Breast epithelium (tissue), 4 donors: ENCODE measurements around the gene TMUB2. TPM values are rescaled to one million over a fixed set of nuclear protein-coding genes. Genes with fewer than 3 reads are reported as not detected.
"Not testable (repeated sequence)": the region's sequence is repeated elsewhere in the genome, so short reads cannot be mapped to it uniquely, and the experiment has no call there.

Experiments
- DNase-seq, 2 donors: peaks; one replicate each; pipeline ENCODE4 v3.0.0-alpha.2; 2019; ENCODE audit warnings: low spot score in 2 of 2
- H3K27ac ChIP-seq, 2 donors: fragments of 200-600 bp; sonication (generic) in 1 of 2; one replicate each; pipeline ENCODE4 v1.5.1; 2016 to 2019; ENCODE audit warnings: mild to moderate bottlenecking in 1 of 2
- H3K27me3 ChIP-seq, 2 donors: fragments of 200-600 bp; sonication (generic) in 1 of 2; one replicate each; pipeline versions ENCODE4 v1.5.1 to v1.6.0; 2017 to 2019; ENCODE audit warnings: control low read depth in 1 of 2, mild to moderate bottlenecking in 1 of 2
- H3K36me3 ChIP-seq: fragments of 200-600 bp; one replicate; pipeline ENCODE4 v1.5.1; 2019
- H3K4me1 ChIP-seq, 2 donors: fragments of 200-600 bp; sonication (generic); one replicate each; pipeline ENCODE4 v1.5.1; 2016 to 2019; ENCODE audit warnings: control low read depth in 1 of 2
- H3K4me3 ChIP-seq, 3 donors: fragments of 200-600 bp; sonication (generic); 1 replicate in 2 of 3; 2 replicates in 1 of 3; pipeline ENCODE4 v1.5.1; 2016 to 2019; ENCODE audit warnings: mild to moderate bottlenecking in 3 of 3, moderate library complexity in 2 of 3
- H3K9me3 ChIP-seq, 2 donors: fragments of 200-600 bp; sonication (generic) in 1 of 2; one replicate each; pipeline ENCODE4 v1.5.1; 2016 to 2019; ENCODE audit warnings: control low read depth in 1 of 2
- POLR2A ChIP-seq: fragments of 450-650 bp; IDR thresholded peaks from one replicate; pipeline ENCODE4 v1.6.1; 2016; ENCODE audit warnings: antibody characterized with exemption, mild to moderate bottlenecking, moderate library complexity
- POLR2AphosphoS5 ChIP-seq, 3 donors: sonication (generic); formaldehyde crosslinking; IDR thresholded peaks; one replicate each; pipeline ENCODE4 v1.6.1; 2017; ENCODE audit warnings: antibody characterized with exemption in 3 of 3
- intact Hi-C: fragments of 100-400 bp; cut with DNase I; formaldehyde crosslinking; loops from one replicate; pipeline ENCODE4 v1.15.1; 2023; ENCODE audit warnings: low total_unique reads
- total RNA-seq, 3 donors: library from RNA; depleted of rRNA; stranded (reverse); fragments of >200 nt; gene quantifications; one replicate each; pipeline ENCODE4 v1.1.0, GENCODE V29; 2016
- TF ChIP-seq, protein P1 (sequence below), 3 donors: fragments of 450-650 bp; IDR thresholded peaks; one replicate each; pipeline ENCODE4 v1.5.1; 2016 to 2017; ENCODE audit warnings: antibody characterized with exemption in 3 of 3, mild to moderate bottlenecking in 3 of 3, moderate library complexity in 3 of 3

The TMUB2 gene
- total RNA-seq, 3 donors from 2014 or later: 36.0 to 52.0 (median 40.6) TPM

DNA sequence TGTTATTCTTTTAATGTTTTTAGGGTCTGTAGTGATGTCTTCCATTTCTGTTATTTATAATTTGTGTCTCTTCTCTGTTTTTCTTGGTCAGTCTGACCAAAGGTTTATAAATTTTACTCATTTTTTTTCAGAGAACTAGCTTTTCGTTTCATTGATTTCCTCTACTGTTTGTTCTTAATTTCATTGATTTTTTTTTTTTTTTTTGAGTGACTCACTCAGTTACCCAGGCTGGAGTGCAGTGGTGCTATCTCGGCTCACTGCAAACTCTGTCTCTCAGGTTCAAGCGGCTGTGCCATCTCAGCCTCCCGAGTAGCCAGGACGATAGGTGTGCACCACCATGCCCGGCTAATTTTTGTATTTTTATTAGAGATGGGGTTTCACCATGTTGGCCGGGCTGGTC lies 45.3 kb downstream of the TMUB2 start:
- no peaks in the 10 kb centered on the region for H3K4me1 ChIP-seq
- H3K27me3 ChIP-seq: no peaks in the 10 kb centered on the region
- no peaks in the 10 kb centered on the region for H3K9me3 ChIP-seq
- DNase-seq: no peak
- intact Hi-C loops: no loop called here
- TF ChIP-seq POLR2AphosphoS5 (IDR thresholded peaks at IDR 0.05) (no peak), POLR2A (no peak)
- TF ChIP-seq, protein P1, sequence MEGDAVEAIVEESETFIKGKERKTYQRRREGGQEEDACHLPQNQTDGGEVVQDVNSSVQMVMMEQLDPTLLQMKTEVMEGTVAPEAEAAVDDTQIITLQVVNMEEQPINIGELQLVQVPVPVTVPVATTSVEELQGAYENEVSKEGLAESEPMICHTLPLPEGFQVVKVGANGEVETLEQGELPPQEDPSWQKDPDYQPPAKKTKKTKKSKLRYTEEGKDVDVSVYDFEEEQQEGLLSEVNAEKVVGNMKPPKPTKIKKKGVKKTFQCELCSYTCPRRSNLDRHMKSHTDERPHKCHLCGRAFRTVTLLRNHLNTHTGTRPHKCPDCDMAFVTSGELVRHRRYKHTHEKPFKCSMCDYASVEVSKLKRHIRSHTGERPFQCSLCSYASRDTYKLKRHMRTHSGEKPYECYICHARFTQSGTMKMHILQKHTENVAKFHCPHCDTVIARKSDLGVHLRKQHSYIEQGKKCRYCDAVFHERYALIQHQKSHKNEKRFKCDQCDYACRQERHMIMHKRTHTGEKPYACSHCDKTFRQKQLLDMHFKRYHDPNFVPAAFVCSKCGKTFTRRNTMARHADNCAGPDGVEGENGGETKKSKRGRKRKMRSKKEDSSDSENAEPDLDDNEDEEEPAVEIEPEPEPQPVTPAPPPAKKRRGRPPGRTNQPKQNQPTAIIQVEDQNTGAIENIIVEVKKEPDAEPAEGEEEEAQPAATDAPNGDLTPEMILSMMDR (IDR thresholded peaks at IDR 0.05): no peak
- H3K27ac ChIP-seq: no peak overlapping the region
- H3K4me3 ChIP-seq: no peak overlapping the region
- no peaks in the 10 kb centered on the region for H3K36me3 ChIP-seq

DNA sequence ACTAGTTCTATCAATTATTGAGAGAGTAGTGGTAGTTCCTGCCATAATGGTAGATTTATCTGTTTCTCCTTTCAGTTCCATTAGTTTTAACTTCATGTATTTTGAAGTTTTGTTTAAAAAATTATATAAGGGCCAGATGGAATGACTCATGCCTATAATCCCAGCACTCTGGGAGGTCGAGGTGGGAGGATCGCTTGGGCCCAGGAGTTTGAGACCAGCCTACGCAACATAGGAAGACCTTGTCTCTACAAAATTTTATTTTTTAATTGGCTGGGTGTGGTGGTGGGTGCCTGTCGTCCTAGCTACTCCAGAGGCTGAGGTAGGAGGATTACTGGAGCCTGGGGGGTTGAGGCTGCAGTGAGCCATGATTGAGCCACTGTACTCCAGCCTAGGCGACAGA lies 46.8 kb downstream of the TMUB2 start:
- TF ChIP-seq POLR2AphosphoS5 (IDR thresholded peaks at IDR 0.05): no peak
- no peak for TF ChIP-seq POLR2A
- TF ChIP-seq, protein P1 (IDR thresholded peaks at IDR 0.05): no peak
- Histone ChIP-seq H3K9me3 (no peaks in the 10 kb centered on the region), H3K27ac (no peak overlapping the region), H3K4me3 (no peak overlapping the region), H3K36me3 (no peaks in the 10 kb centered on the region), H3K4me1 (no peaks in the 10 kb centered on the region), H3K27me3 (no peaks in the 10 kb centered on the region)
- no peak for DNase-seq
- intact Hi-C loops: no loop called here

DNA sequence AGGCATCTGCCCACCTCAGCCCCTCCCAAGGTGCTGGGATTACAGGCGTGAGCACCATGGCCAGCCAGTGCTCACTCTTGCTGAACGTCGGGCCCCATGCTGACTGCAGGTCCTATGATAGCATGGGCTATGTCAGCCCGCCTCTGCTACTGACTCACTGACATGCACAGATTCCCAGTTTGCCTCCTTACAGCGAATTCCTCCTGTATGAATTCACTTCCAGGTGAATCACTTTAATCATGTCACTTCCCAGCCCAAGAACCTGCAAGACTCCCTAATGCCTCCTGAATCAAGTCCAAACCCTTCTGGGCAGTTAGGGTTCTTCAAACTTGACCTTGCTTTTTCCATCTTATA lies 48.8 kb downstream of the TMUB2 start:
- TF ChIP-seq, protein P1 (IDR thresholded peaks at IDR 0.05): no peak
- TF ChIP-seq POLR2AphosphoS5 (IDR thresholded peaks at IDR 0.05): no peak
- TF ChIP-seq POLR2A: no peak
- Histone ChIP-seq H3K4me3 (no peak overlapping the region), H3K9me3 (no peaks in the 10 kb centered on the region), H3K27me3 (no peaks in the 10 kb centered on the region), H3K36me3 (no peaks in the 10 kb centered on the region), H3K4me1 (no peaks in the 10 kb centered on the region), H3K27ac (no peak overlapping the region)
- intact Hi-C loops: no loop called here
- no peak for DNase-seq

DNA sequence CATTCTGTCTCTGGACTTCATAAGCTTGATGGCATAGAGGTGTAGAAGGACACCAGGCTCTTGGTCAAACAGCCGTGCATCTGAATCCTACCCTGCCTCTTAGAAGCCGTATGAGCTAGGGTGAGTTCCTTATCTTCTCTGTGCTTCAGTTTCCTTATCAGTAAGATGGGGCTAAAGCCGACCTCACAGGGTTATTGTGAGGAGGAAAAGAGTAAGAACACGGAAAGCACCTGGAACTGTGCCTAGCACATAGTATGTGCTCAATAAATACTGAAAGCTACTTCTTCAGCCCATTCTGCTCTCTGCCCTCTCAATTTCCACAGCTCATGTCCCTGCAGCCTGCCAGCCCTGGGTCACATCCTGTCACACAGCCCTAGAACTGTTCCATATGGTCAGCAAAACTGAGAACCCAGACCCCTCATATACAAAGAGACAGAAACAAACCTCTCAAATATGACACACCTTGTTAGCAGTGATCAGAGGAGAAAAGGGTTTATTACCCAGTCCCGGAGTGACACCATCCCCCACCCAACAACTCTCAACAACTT lies 49.7 kb downstream of the TMUB2 start:
- no peaks in the 10 kb centered on the region for H3K27me3 ChIP-seq
- TF ChIP-seq, protein P1 (IDR thresholded peaks at IDR 0.05): no peak
- no peak for TF ChIP-seq POLR2AphosphoS5 (IDR thresholded peaks at IDR 0.05)
- no peak for TF ChIP-seq POLR2A
- H3K9me3 ChIP-seq: no peaks in the 10 kb centered on the region
- no peak for DNase-seq
- intact Hi-C loops: no loop called here
- H3K36me3 ChIP-seq: no peaks in the 10 kb centered on the region
- no peaks in the 10 kb centered on the region for H3K4me1 ChIP-seq
- H3K4me3 ChIP-seq: no peak overlapping the region
- no peak overlapping the region for H3K27ac ChIP-seq

DNA sequence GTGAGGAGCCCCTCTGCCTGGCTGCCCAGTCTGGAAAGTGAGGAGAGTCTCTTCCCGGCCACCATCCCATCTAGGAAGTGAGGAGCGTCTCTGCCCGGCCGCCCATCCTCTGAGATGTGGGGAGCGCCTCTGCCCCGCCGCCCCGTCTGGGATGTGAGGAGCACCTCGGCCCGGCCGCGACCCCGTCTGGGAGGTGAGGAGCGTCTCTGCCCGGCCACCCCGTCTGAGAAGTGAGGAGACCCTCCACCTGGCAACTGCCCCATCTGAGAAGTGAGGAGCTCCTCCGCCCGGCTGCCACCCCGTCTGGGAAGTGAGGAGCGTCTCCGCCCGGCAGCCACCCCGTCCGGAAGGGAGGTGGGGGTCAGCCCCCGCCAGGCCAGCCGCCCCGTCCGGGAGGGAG lies 51.1 kb downstream of the TMUB2 start:
- DNase-seq, H3K27ac ChIP-seq, intact Hi-C loops, H3K27me3 ChIP-seq, H3K4me1 ChIP-seq, H3K36me3 ChIP-seq, H3K9me3 ChIP-seq, H3K4me3 ChIP-seq: not testable (repeated sequence)

DNA sequence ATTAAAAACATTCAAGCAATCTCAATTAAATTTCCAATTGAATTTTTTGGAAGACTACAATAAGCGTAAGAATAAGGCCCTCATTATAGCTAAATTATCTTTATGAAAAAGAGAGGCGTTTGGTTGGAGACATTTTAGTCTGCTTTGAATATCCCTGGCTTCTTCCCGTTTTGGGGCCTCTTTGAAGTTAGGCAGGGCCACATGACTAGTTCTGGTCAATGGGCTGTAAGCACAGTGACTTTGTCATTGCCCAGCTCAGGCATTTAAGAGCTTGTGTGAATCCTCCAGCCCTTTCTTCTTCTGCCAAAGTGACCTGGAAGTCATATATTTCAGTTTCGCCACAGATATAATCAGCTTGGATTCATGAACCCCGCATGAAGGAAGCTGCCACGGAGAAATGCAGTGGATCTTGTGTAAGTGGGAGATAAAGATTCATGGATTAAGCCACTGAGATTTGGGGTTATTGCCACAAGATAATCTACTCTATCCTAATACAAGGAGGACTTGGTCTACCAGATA lies 54.4 kb downstream of the TMUB2 start:
- H3K4me3 ChIP-seq: no peak overlapping the region
- H3K9me3 ChIP-seq: no peaks in the 10 kb centered on the region
- H3K27me3 ChIP-seq: no peaks in the 10 kb centered on the region
- no peak for DNase-seq
- H3K4me1 ChIP-seq: no peaks in the 10 kb centered on the region
- no peaks in the 10 kb centered on the region for H3K36me3 ChIP-seq
- TF ChIP-seq POLR2AphosphoS5 (IDR thresholded peaks at IDR 0.05) (no peak), POLR2A (no peak)
- TF ChIP-seq, protein P1 (IDR thresholded peaks at IDR 0.05): no peak
- intact Hi-C loops: no loop called here
- no peak overlapping the region for H3K27ac ChIP-seq
